ENCODE results near the gene DKK3. TPM values are rescaled to one million over a fixed set of nuclear protein-coding genes. Genes with fewer than 3 reads are reported as not detected.

The DKK3 gene
- total RNA-seq, 2 experiments from 2014 or later, result not detected

GRCh38 chr11:11949482-11949881 lies 58.9 kb downstream of the DKK3 start:
- H3K36me3 Mint-ChIP-seq (ENCODE audit: low read depth), result peaks cover 7% of the 10 kb centered on the region
- no peak for DNase-seq
- CTCF ChIA-PET, result no interaction called here
- H3K4me3 Mint-ChIP-seq, result no peak overlapping the region
- intact Hi-C loops (cut with micrococcal nuclease), result no loop called here
- no peaks in the 10 kb centered on the region for H3K4me1 Mint-ChIP-seq (ENCODE audit: low read depth)
- no peaks in the 10 kb centered on the region for H3K27me3 Mint-ChIP-seq (ENCODE audit: low read depth)
- no peaks in the 10 kb centered on the region for H3K9me3 Mint-ChIP-seq
- no peak overlapping the region for H3K27ac Mint-ChIP-seq

- H3K27ac Mint-ChIP-seq, result no peak overlapping the region
- DNase-seq, result no peak
- H3K27me3 Mint-ChIP-seq (ENCODE audit: low read depth), result no peaks in the 10 kb centered on the region
- peaks cover 6% of the 10 kb centered on the region for H3K36me3 Mint-ChIP-seq (ENCODE audit: low read depth)
- no peaks in the 10 kb centered on the region for H3K9me3 Mint-ChIP-seq
- CTCF ChIA-PET, result interaction anchor here (0.7 to 1.3 kb wide), 3 partner anchors 13 to 686 kb away, joined by 3 to 5 read pairs (median 3); no protein-coding TSS in a partner anchor
- intact Hi-C loops (cut with micrococcal nuclease), result no loop called here
- no peaks in the 10 kb centered on the region for H3K4me1 Mint-ChIP-seq (ENCODE audit: low read depth)
- H3K4me3 Mint-ChIP-seq, result no peak overlapping the region
Observed at GRCh38 chr11:11948242-11948947, 60.0 kb downstream of the DKK3 start.

DNA sequence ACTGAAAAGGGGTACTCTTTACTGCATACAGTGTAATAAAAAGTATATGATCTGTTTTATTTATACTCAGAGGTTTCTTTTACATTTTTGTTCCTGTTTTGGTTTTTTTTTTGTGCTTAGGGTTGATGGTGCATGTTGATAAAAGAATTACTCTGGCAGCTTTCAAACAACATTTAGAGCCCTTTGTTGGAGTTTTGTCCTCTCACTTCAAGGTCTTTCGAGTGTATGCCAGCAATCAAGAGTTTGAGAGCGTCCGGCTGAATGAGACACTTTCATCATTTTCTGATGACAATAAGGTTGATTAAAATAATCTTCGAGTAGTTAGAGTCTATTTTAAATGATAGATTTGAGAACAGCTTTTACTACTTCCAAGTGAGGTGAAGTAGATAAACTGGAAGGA lies 60.6 kb downstream of the DKK3 start:
- Mint-ChIP-seq H3K27me3 (ENCODE audit: low read depth) (no peaks in the 10 kb centered on the region), H3K9me3 (no peaks in the 10 kb centered on the region), H3K36me3 (ENCODE audit: low read depth) (peaks cover 8% of the 10 kb centered on the region), H3K4me1 (ENCODE audit: low read depth) (no peaks in the 10 kb centered on the region), H3K4me3 (no peak overlapping the region), H3K27ac (no peak overlapping the region)
- CTCF ChIA-PET, result interaction anchor here (0.7 to 1.4 kb wide), 6 partner anchors 14 to 685 kb away, joined by 3 to 5 read pairs (median 3); no protein-coding TSS in a partner anchor
- DNase-seq, result no peak
- intact Hi-C loops (cut with micrococcal nuclease), result no loop called here

GRCh38 chr11:11946878-11947277 lies 61.5 kb downstream of the DKK3 start:
- no peaks in the 10 kb centered on the region for H3K27me3 Mint-ChIP-seq (ENCODE audit: low read depth)
- CTCF ChIA-PET, result interaction anchor here (1.0 to 1.9 kb wide), 8 partner anchors 14 to 145 kb away, joined by 3 to 4 read pairs (median 3); no protein-coding TSS in a partner anchor
- H3K4me1 Mint-ChIP-seq (ENCODE audit: low read depth), result no peaks in the 10 kb centered on the region
- H3K9me3 Mint-ChIP-seq, result no peaks in the 10 kb centered on the region
- DNase-seq, result no peak
- intact Hi-C loops (cut with micrococcal nuclease), result no loop called here
- H3K27ac Mint-ChIP-seq, result no peak overlapping the region
- no peak overlapping the region for H3K4me3 Mint-ChIP-seq
- H3K36me3 Mint-ChIP-seq (ENCODE audit: low read depth), result peaks cover 8% of the 10 kb centered on the region

- Mint-ChIP-seq H3K27me3 (ENCODE audit: low read depth) (no peaks in the 10 kb centered on the region), H3K27ac (no peak overlapping the region), H3K9me3 (no peaks in the 10 kb centered on the region), H3K4me3 (no peak overlapping the region), H3K36me3 (ENCODE audit: low read depth) (peaks cover 10% of the 10 kb centered on the region), H3K4me1 (ENCODE audit: low read depth) (no peaks in the 10 kb centered on the region)
- no peak for DNase-seq
- CTCF ChIA-PET, result interaction anchor here (0.5 to 1.9 kb wide), 6 partner anchors 14 to 101 kb away, joined by 3 to 10 read pairs (median 4); no protein-coding TSS in a partner anchor
- intact Hi-C loops (cut with micrococcal nuclease), result no loop called here
Observed at GRCh38 chr11:11946180-11946579, 62.2 kb downstream of the DKK3 start.

DNA sequence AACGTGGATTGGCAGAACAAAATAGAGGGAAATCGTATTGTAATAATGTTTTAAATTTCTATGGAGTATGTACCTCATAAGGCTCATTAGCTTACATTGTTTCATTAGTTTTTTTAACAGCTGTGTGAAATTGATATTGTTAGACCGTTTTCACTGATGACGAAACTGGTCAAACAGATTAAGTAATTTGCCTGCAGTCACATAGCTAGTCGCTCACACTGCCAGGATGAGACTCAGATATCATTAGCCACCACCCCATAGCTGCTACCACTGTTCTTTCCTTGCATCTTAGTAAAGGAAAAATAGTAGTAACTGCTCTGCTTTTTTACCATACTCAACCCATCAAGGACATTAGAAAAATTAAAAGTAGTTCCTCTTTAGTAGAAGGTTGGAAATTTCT lies 64.0 kb downstream of the DKK3 start:
- Mint-ChIP-seq H3K27me3 (ENCODE audit: low read depth) (no peaks in the 10 kb centered on the region), H3K27ac (no peak overlapping the region)
- CTCF ChIA-PET, result interaction anchor here (1.2 kb wide), 1 partner anchor 12 kb away, joined by 3 read pairs; no protein-coding TSS in a partner anchor

DNA sequence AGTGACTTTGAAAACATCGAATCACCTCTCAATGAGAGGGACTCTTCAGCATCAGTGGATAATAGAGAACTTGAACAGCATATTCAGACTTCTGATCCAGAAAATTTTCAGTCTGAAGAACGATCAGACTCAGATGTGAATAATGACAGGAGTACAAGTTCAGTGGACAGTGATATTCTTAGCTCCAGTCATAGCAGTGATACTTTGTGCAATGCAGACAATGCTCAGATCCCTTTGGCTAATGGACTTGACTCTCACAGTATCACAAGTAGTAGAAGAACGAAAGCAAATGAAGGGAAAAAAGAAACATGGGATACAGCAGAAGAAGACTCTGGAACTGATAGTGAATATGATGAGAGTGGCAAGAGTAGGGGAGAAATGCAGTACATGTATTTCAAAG lies 65.8 kb downstream of the DKK3 start:
- CTCF ChIA-PET, result interaction anchor here (1.0 to 1.1 kb wide), 2 partner anchors 13 to 144 kb away, joined by 3 read pairs; no protein-coding TSS in a partner anchor
- intact Hi-C loops (cut with micrococcal nuclease), result no loop called here
- no peaks in the 10 kb centered on the region for H3K27me3 Mint-ChIP-seq (ENCODE audit: low read depth)
- no peak for DNase-seq
- H3K4me3 Mint-ChIP-seq, result no peak overlapping the region
- H3K9me3 Mint-ChIP-seq, result no peaks in the 10 kb centered on the region
- peaks cover 12% of the 10 kb centered on the region for H3K36me3 Mint-ChIP-seq (ENCODE audit: low read depth)
- no peaks in the 10 kb centered on the region for H3K4me1 Mint-ChIP-seq (ENCODE audit: low read depth)
- H3K27ac Mint-ChIP-seq, result no peak overlapping the region

More for the DNA sequence above, 64.0 kb downstream of the DKK3 start:
- Mint-ChIP-seq H3K9me3 (no peaks in the 10 kb centered on the region), H3K4me3 (no peak overlapping the region), H3K36me3 (ENCODE audit: low read depth) (peaks cover 10% of the 10 kb centered on the region), H3K4me1 (ENCODE audit: low read depth) (no peaks in the 10 kb centered on the region)
- DNase-seq, result no peak
- intact Hi-C loops (cut with micrococcal nuclease), result no loop called here

GRCh38 chr11:11940551-11940950 lies 67.9 kb downstream of the DKK3 start:
- H3K36me3 Mint-ChIP-seq (ENCODE audit: low read depth), result peaks cover 12% of the 10 kb centered on the region
- H3K4me1 Mint-ChIP-seq (ENCODE audit: low read depth), result no peaks in the 10 kb centered on the region
- intact Hi-C loops (cut with micrococcal nuclease), result no loop called here
- no peak overlapping the region for H3K27ac Mint-ChIP-seq
- H3K9me3 Mint-ChIP-seq, result no peaks in the 10 kb centered on the region
- H3K27me3 Mint-ChIP-seq (ENCODE audit: low read depth), result no peaks in the 10 kb centered on the region
- no peak for DNase-seq
- CTCF ChIA-PET, result no interaction called here
- H3K4me3 Mint-ChIP-seq, result no peak overlapping the region

- no peaks in the 10 kb centered on the region for H3K9me3 Mint-ChIP-seq
- H3K36me3 Mint-ChIP-seq (ENCODE audit: low read depth), result peaks cover 13% of the 10 kb centered on the region
- CTCF ChIA-PET, result no interaction called here
Observed at GRCh38 chr11:11937957-11938356, 70.5 kb downstream of the DKK3 start.

DNA sequence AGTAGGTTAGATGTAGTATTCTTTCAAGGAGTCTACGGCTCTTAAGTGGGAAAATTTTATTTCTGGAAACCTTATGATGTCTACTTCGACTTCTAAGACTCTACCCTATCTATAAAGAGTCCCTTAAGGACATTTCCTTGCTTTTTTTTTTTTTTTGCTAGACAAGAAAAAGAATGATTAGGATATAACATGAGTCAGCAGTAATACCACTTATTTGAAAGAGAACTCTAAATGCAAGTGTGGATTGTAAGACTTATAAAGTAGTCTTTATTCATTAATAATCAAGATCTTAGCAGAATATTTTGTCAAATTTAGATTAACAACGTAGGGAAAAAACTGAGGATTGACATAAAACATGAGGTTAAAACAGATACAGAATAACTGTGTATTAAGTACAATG lies 71.0 kb downstream of the DKK3 start:
- Mint-ChIP-seq H3K4me1 (ENCODE audit: low read depth) (no peaks in the 10 kb centered on the region), H3K9me3 (no peaks in the 10 kb centered on the region), H3K27me3 (ENCODE audit: low read depth) (no peaks in the 10 kb centered on the region), H3K4me3 (no peak overlapping the region), H3K27ac (no peak overlapping the region), H3K36me3 (ENCODE audit: low read depth) (peaks cover 12% of the 10 kb centered on the region)
- CTCF ChIA-PET, result no interaction called here
- intact Hi-C loops (cut with micrococcal nuclease), result no loop called here
- no peak for DNase-seq

More at GRCh38 chr11:11937957-11938356, 70.5 kb downstream of the DKK3 start:
- no peaks in the 10 kb centered on the region for H3K4me1 Mint-ChIP-seq (ENCODE audit: low read depth)
- no peaks in the 10 kb centered on the region for H3K27me3 Mint-ChIP-seq (ENCODE audit: low read depth)
- H3K4me3 Mint-ChIP-seq, result no peak overlapping the region
- intact Hi-C loops (cut with micrococcal nuclease), result no loop called here
- no peak overlapping the region for H3K27ac Mint-ChIP-seq
- DNase-seq, result no peak

DNA sequence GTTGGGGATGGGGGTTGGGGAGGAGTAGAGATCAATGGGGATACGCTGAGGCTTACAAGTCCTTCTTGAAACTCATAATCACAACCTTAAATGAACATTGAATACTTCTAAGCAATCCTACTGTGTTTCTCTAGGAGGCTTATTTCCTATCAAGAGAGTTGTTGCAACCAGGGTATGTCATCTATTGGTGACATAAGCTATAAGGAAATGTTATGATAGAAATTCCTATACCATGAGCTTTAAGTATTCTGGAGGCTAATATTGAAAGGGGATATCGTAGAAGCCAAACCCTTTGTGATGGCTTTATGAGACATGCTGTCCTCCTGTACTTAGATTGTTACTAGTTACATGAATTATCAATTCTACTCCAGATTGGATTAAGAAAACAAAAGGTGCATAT lies 72.9 kb downstream of the DKK3 start:
- H3K9me3 Mint-ChIP-seq, result no peaks in the 10 kb centered on the region
- peaks cover 12% of the 10 kb centered on the region for H3K36me3 Mint-ChIP-seq (ENCODE audit: low read depth)
- intact Hi-C loops (cut with micrococcal nuclease), result no loop called here
- H3K27ac Mint-ChIP-seq, result no peak overlapping the region
- no peaks in the 10 kb centered on the region for H3K4me1 Mint-ChIP-seq (ENCODE audit: low read depth)
- H3K27me3 Mint-ChIP-seq (ENCODE audit: low read depth), result no peaks in the 10 kb centered on the region
- no peak for DNase-seq
- CTCF ChIA-PET, result interaction anchor here (0.7 kb wide), 1 partner anchor 33 kb away, joined by 3 read pairs; no protein-coding TSS in a partner anchor
- no peak overlapping the region for H3K4me3 Mint-ChIP-seq

DNA sequence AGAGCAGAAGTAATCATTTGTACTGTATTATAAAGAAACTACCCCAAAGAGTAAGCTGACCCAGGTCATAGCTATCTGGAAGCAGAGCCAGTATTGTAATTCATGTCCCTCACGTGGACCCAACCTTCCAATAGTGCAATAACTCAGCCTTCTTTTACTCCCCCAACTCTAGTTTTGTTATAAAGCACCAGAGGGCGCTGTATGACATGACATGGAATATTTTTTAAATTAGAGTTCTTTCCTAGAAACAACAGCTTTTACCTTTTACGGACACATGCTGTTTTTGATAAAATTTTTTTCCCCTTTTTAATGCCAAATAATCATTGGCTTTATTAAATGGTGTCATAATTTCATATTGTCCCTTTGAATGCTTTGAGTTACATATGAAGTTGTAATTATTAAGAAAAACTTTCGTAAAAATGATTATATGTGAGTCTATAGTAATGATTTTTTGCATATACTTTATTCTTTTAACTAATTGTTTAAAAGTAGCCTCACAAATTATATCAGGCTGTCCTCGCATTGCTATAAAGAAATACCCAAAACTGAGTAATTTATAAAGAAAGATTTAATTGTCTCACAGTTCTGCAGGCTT lies 76.9 kb downstream of the DKK3 start:
- peaks cover 22% of the 10 kb centered on the region for H3K36me3 Mint-ChIP-seq (ENCODE audit: low read depth)
- no peak overlapping the region for H3K27ac Mint-ChIP-seq
- H3K4me3 Mint-ChIP-seq, result no peak overlapping the region
- H3K9me3 Mint-ChIP-seq, result no peaks in the 10 kb centered on the region
- H3K27me3 Mint-ChIP-seq (ENCODE audit: low read depth), result no peaks in the 10 kb centered on the region
- DNase-seq, result peak; percentile 10
- H3K4me1 Mint-ChIP-seq (ENCODE audit: low read depth), result no peaks in the 10 kb centered on the region
- intact Hi-C loops (cut with micrococcal nuclease), result loop anchor here (1.0 kb wide), 1 partner anchor 113 kb away; no protein-coding TSS in a partner anchor
- CTCF ChIA-PET, result interaction anchor here (0.6 to 1.5 kb wide), 10 partner anchors 11 to 178 kb away, joined by 3 to 5 read pairs (median 3); partner anchors contain the start of gene MICAL2

Data from activated naive CD4-positive, alpha-beta T cell treated with anti-CD3 and anti-CD28 coated beads for 36 hours (primary cell).